ENCODE measurements around the gene LITAFD. TPM values are rescaled to one million over a fixed set of nuclear protein-coding genes. Genes with fewer than 3 reads are reported as not detected.
"Not testable (repeated sequence)": the region's sequence is repeated elsewhere in the genome, so short reads cannot be mapped to it uniquely, and the experiment has no call there.

Gene LITAFD
- total RNA-seq, 4 donors from 2014 or later: not detected

GRCh38 chr16:8908810-8909468, 26.8 kb downstream of the LITAFD start:
- TF ChIP-seq, protein P1, sequence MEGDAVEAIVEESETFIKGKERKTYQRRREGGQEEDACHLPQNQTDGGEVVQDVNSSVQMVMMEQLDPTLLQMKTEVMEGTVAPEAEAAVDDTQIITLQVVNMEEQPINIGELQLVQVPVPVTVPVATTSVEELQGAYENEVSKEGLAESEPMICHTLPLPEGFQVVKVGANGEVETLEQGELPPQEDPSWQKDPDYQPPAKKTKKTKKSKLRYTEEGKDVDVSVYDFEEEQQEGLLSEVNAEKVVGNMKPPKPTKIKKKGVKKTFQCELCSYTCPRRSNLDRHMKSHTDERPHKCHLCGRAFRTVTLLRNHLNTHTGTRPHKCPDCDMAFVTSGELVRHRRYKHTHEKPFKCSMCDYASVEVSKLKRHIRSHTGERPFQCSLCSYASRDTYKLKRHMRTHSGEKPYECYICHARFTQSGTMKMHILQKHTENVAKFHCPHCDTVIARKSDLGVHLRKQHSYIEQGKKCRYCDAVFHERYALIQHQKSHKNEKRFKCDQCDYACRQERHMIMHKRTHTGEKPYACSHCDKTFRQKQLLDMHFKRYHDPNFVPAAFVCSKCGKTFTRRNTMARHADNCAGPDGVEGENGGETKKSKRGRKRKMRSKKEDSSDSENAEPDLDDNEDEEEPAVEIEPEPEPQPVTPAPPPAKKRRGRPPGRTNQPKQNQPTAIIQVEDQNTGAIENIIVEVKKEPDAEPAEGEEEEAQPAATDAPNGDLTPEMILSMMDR (IDR thresholded peaks at IDR 0.05): no peak
- no peak for ATAC-seq (ENCODE audit: low FRiP score)
- no peak for DNase-seq (ENCODE audit: low spot score)

GRCh38 chr16:8910811-8911210, 28.7 kb downstream of the LITAFD start:
- TF ChIP-seq, protein P1 (IDR thresholded peaks at IDR 0.05): no peak
- DNase-seq (ENCODE audit: low spot score): no peak
- ATAC-seq (ENCODE audit: low FRiP score): no peak

- DNase-seq (ENCODE audit: low spot score) (no peak), ATAC-seq (ENCODE audit: low FRiP score) (no peak)
- TF ChIP-seq, protein P1 (IDR thresholded peaks at IDR 0.05): no peak
Observed at GRCh38 chr16:8912793-8913192, 30.6 kb downstream of the LITAFD start.

DNA sequence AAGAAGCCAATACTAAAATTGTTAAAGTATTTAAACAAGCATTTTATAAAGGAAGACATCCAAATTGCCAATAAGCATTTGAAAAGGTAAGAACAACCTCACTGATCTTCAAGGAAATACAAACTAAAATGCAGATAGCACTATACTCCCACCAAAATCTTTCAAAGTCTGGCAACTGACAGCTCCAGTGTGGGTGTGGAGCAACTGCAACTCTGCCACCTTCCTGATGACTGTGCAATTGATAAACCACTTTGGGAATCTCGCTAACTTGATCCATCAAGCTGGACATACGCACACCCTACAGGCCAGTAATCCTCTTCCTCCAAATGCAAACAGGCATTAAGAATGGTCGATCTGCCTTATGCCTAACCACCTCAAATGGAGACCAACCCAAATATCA, 31.9 kb downstream of the LITAFD start:
- DNase-seq (ENCODE audit: low spot score) (no peak), ATAC-seq (ENCODE audit: low FRiP score) (no peak)
- TF ChIP-seq, protein P1 (IDR thresholded peaks at IDR 0.05): no peak

- TF ChIP-seq, protein P1 (IDR thresholded peaks at IDR 0.05): no peak
- DNase-seq (ENCODE audit: low spot score): no peak
- ATAC-seq (ENCODE audit: low FRiP score): no peak
Observed at GRCh38 chr16:8915722-8916301, 33.7 kb downstream of the LITAFD start.

- ATAC-seq (ENCODE audit: low FRiP score): no peak
- no peak for DNase-seq (ENCODE audit: low spot score)
- TF ChIP-seq, protein P1 (IDR thresholded peaks at IDR 0.05): no peak
Observed at GRCh38 chr16:8916541-8917225, 34.5 kb downstream of the LITAFD start.

- not testable (repeated sequence) for ATAC-seq (ENCODE audit: low FRiP score); DNase-seq (ENCODE audit: low spot score)
Observed at GRCh38 chr16:8917336-8917735, 35.2 kb downstream of the LITAFD start.
